GM23248 (cell line): ENCODE measurements around the gene CSF2.

Source experiments
- EZH2 ChIP-seq: fragments of 200-600 bp; sonication (generic); IDR thresholded peaks from 2 replicates; pipeline ENCODE4 v1.6.1; 2018; ENCODE audit warnings: antibody characterized with exemption, mild to moderate bottlenecking; ENCODE audit not compliant: insufficient read depth, poor library complexity, severe bottlenecking
- EZH2phosphoT487 ChIP-seq: fragments of 200-600 bp; sonication (generic); IDR thresholded peaks from 2 replicates; pipeline ENCODE4 v1.6.1; 2018; ENCODE audit warnings: antibody characterized with exemption, moderate library complexity, mild to moderate bottlenecking, low read depth; ENCODE audit not compliant: insufficient read depth

- no peak for TF ChIP-seq EZH2
- no peak for TF ChIP-seq EZH2phosphoT487
Observed at GRCh38 chr5:132066871-132067270, 6.7 kb upstream of the CSF2 start.
